ENCODE data around the gene RAB33A.

The RAB33A gene

GRCh38 chrX:130196466-130196865, 24.7 kb downstream of the RAB33A start:
- no peak for DNase-seq (ENCODE audit: low read depth, low spot score)
- TF ChIP-seq YY1 (IDR thresholded peaks at IDR 0.05; ENCODE audit: insufficient read depth, insufficient read length) = no peak
- no peak for TF ChIP-seq ZNF274 (IDR thresholded peaks at IDR 0.05; ENCODE audit: low read depth, low read length)
- no peak for TF ChIP-seq SUZ12 (IDR thresholded peaks at IDR 0.05; ENCODE audit: extremely low read depth, insufficient read depth, insufficient read length)
- Histone ChIP-seq H3K4me3 (ENCODE audit: insufficient read length, low read depth) (no peak overlapping the region), H3K9ac (ENCODE audit: insufficient read length, low read depth) (no peak overlapping the region), H3K36me3 (ENCODE audit: insufficient read depth, insufficient read length, low read length) (no peaks in the 10 kb centered on the region), H3K27me3 (ENCODE audit: insufficient read depth, insufficient read length) (no peaks in the 10 kb centered on the region), H3K4me1 (ENCODE audit: insufficient read depth, insufficient read length) (no peaks in the 10 kb centered on the region), H3K9me3 (ENCODE audit: insufficient read depth, low read length) (no peaks in the 10 kb centered on the region)

- Histone ChIP-seq H3K4me3 (ENCODE audit: insufficient read length, low read depth) (no peak overlapping the region), H3K27me3 (ENCODE audit: insufficient read depth, insufficient read length) (no peaks in the 10 kb centered on the region), H3K36me3 (ENCODE audit: insufficient read depth, insufficient read length, low read length) (no peaks in the 10 kb centered on the region), H3K9me3 (ENCODE audit: insufficient read depth, low read length) (no peaks in the 10 kb centered on the region), H3K4me1 (ENCODE audit: insufficient read depth, insufficient read length) (no peaks in the 10 kb centered on the region), H3K9ac (ENCODE audit: insufficient read length, low read depth) (no peak overlapping the region)
- TF ChIP-seq YY1 (IDR thresholded peaks at IDR 0.05; ENCODE audit: insufficient read depth, insufficient read length) (no peak), ZNF274 (IDR thresholded peaks at IDR 0.05; ENCODE audit: low read depth, low read length) (no peak), SUZ12 (IDR thresholded peaks at IDR 0.05; ENCODE audit: extremely low read depth, insufficient read depth, insufficient read length) (no peak)
- no peak for DNase-seq (ENCODE audit: low read depth, low spot score)
These were observed 25.7 kb downstream of the RAB33A start for GRCh38 chrX:130197464-130197863.

- TF ChIP-seq SUZ12 (IDR thresholded peaks at IDR 0.05; ENCODE audit: extremely low read depth, insufficient read depth, insufficient read length) = no peak
- no peak for TF ChIP-seq YY1 (IDR thresholded peaks at IDR 0.05; ENCODE audit: insufficient read depth, insufficient read length)
- H3K36me3 ChIP-seq (ENCODE audit: insufficient read depth, insufficient read length, low read length) = peaks cover 6% of the 10 kb centered on the region
- no peak overlapping the region for H3K9ac ChIP-seq (ENCODE audit: insufficient read length, low read depth)
- DNase-seq (ENCODE audit: low read depth, low spot score) = no peak
- no peaks in the 10 kb centered on the region for H3K27me3 ChIP-seq (ENCODE audit: insufficient read depth, insufficient read length)
- H3K4me1 ChIP-seq (ENCODE audit: insufficient read depth, insufficient read length) = no peaks in the 10 kb centered on the region
- no peak overlapping the region for H3K4me3 ChIP-seq (ENCODE audit: insufficient read length, low read depth)
- H3K9me3 ChIP-seq (ENCODE audit: insufficient read depth, low read length) = no peaks in the 10 kb centered on the region
These were observed 32.9 kb downstream of the RAB33A start for GRCh38 chrX:130204647-130205046.

GRCh38 chrX:130211415-130212186, 39.8 kb downstream of the RAB33A start:
- Histone ChIP-seq H3K27me3 (ENCODE audit: insufficient read depth, insufficient read length) (no peaks in the 10 kb centered on the region), H3K36me3 (ENCODE audit: insufficient read depth, insufficient read length, low read length) (peaks cover 18% of the 10 kb centered on the region), H3K9ac (ENCODE audit: insufficient read length, low read depth) (no peak overlapping the region), H3K4me3 (ENCODE audit: insufficient read length, low read depth) (no peak overlapping the region), H3K9me3 (ENCODE audit: insufficient read depth, low read length) (no peaks in the 10 kb centered on the region), H3K4me1 (ENCODE audit: insufficient read depth, insufficient read length) (no peaks in the 10 kb centered on the region)
- no peak for DNase-seq (ENCODE audit: low read depth, low spot score)
- TF ChIP-seq YY1 (IDR thresholded peaks at IDR 0.05; ENCODE audit: insufficient read depth, insufficient read length) (no peak), ZNF274 (IDR thresholded peaks at IDR 0.05; ENCODE audit: low read depth, low read length) (no peak), SUZ12 (IDR thresholded peaks at IDR 0.05; ENCODE audit: extremely low read depth, insufficient read depth, insufficient read length) (no peak)

GRCh38 chrX:130212371-130212770, 40.6 kb downstream of the RAB33A start:
- H3K4me3 ChIP-seq (ENCODE audit: insufficient read length, low read depth) = no peak overlapping the region

GRCh38 chrX:130213376-130213775, 41.6 kb downstream of the RAB33A start:
- Histone ChIP-seq H3K4me1 (ENCODE audit: insufficient read depth, insufficient read length) (no peaks in the 10 kb centered on the region), H3K9ac (ENCODE audit: insufficient read length, low read depth) (no peak overlapping the region), H3K36me3 (ENCODE audit: insufficient read depth, insufficient read length, low read length) (peaks cover 18% of the 10 kb centered on the region), H3K4me3 (ENCODE audit: insufficient read length, low read depth) (no peak overlapping the region), H3K27me3 (ENCODE audit: insufficient read depth, insufficient read length) (no peaks in the 10 kb centered on the region), H3K9me3 (ENCODE audit: insufficient read depth, low read length) (no peaks in the 10 kb centered on the region)
- no peak for DNase-seq (ENCODE audit: low read depth, low spot score)
- TF ChIP-seq ZNF274 (IDR thresholded peaks at IDR 0.05; ENCODE audit: low read depth, low read length) (no peak), YY1 (IDR thresholded peaks at IDR 0.05; ENCODE audit: insufficient read depth, insufficient read length) (no peak), SUZ12 (IDR thresholded peaks at IDR 0.05; ENCODE audit: extremely low read depth, insufficient read depth, insufficient read length) (no peak)

More at GRCh38 chrX:130212371-130212770, 40.6 kb downstream of the RAB33A start:
- Histone ChIP-seq H3K9ac (ENCODE audit: insufficient read length, low read depth) (no peak overlapping the region), H3K36me3 (ENCODE audit: insufficient read depth, insufficient read length, low read length) (peaks cover 18% of the 10 kb centered on the region), H3K27me3 (ENCODE audit: insufficient read depth, insufficient read length) (no peaks in the 10 kb centered on the region), H3K9me3 (ENCODE audit: insufficient read depth, low read length) (no peaks in the 10 kb centered on the region), H3K4me1 (ENCODE audit: insufficient read depth, insufficient read length) (no peaks in the 10 kb centered on the region)
- TF ChIP-seq SUZ12 (IDR thresholded peaks at IDR 0.05; ENCODE audit: extremely low read depth, insufficient read depth, insufficient read length) (no peak), ZNF274 (IDR thresholded peaks at IDR 0.05; ENCODE audit: low read depth, low read length) (no peak), YY1 (IDR thresholded peaks at IDR 0.05; ENCODE audit: insufficient read depth, insufficient read length) (no peak)
- no peak for DNase-seq (ENCODE audit: low read depth, low spot score)

GRCh38 chrX:130216320-130216719, 44.6 kb downstream of the RAB33A start:
- Histone ChIP-seq H3K4me1 (ENCODE audit: insufficient read depth, insufficient read length) (no peaks in the 10 kb centered on the region), H3K27me3 (ENCODE audit: insufficient read depth, insufficient read length) (no peaks in the 10 kb centered on the region), H3K9ac (ENCODE audit: insufficient read length, low read depth) (no peak overlapping the region), H3K36me3 (ENCODE audit: insufficient read depth, insufficient read length, low read length) (peaks cover 14% of the 10 kb centered on the region), H3K9me3 (ENCODE audit: insufficient read depth, low read length) (no peaks in the 10 kb centered on the region), H3K4me3 (ENCODE audit: insufficient read length, low read depth) (no peak overlapping the region)
- TF ChIP-seq SUZ12 (IDR thresholded peaks at IDR 0.05; ENCODE audit: extremely low read depth, insufficient read depth, insufficient read length) (no peak), YY1 (IDR thresholded peaks at IDR 0.05; ENCODE audit: insufficient read depth, insufficient read length) (no peak), ZNF274 (IDR thresholded peaks at IDR 0.05; ENCODE audit: low read depth, low read length) (no peak)
- DNase-seq (ENCODE audit: low read depth, low spot score) = no peak
